OCI-LY7 (cell line): ENCODE data around the gene DLEU7. TPM values are rescaled to one million over a fixed set of nuclear protein-coding genes. Genes with fewer than 3 reads are reported as not detected.

ENCODE experiments used
- BruUV-seq: library from RNA; stranded (reverse); fragments of 400-500 nt; replicated peaks from 2 replicates; lab custom pipeline; 2021; lab: Mats Ljungman, UMichigan
- CTCF ChIA-PET: fragments of 300-600 bp; sonication (Branson Sonifier 250); formaldehyde crosslinking; loops from one replicate; lab custom pipeline; 2022; ENCODE audit warnings: antibody characterized with exemption; ENCODE audit not compliant: unreplicated experiment; lab: Charles Lee
- POLR2A ChIA-PET: fragments of 300-600 bp; sonication (Branson Sonifier 250); formaldehyde crosslinking; loops from one replicate; lab custom pipeline; 2022; ENCODE audit warnings: antibody characterized with exemption; lab: Charles Lee
- DNase-seq: peaks from one replicate; pipeline ENCODE4 v3.0.0-alpha.2; 2015; ENCODE audit warnings: low spot score
- H2AFZ ChIP-seq: fragments of 200-600 bp; sonication (generic), shearing (Covaris generic); 2 replicates; pipeline ENCODE4 v1.6.1; 2014; ENCODE audit warnings: mild to moderate bottlenecking, antibody characterized with exemption, low read length, moderate library complexity
- H3K27ac ChIP-seq: fragments of 200-600 bp; sonication (generic); 2 replicates; pipeline ENCODE4 v1.5.1; 2014; ENCODE audit warnings: mixed run types, low read depth, mild to moderate bottlenecking, moderate library complexity, low read length, inconsistent platforms; ENCODE audit not compliant: poor library complexity, severe bottlenecking
- H3K36me3 ChIP-seq: fragments of 200-600 bp; sonication (generic); 2 replicates; pipeline ENCODE4 v1.6.1; 2014; ENCODE audit warnings: mild to moderate bottlenecking, antibody characterized with exemption, low read length, moderate library complexity, mixed read lengths; ENCODE audit not compliant: insufficient read depth
- H3K4me1 ChIP-seq: fragments of 200-600 bp; sonication (generic); 2 replicates; pipeline ENCODE4 v1.5.1; 2014; ENCODE audit warnings: mild to moderate bottlenecking, low read length; ENCODE audit not compliant: insufficient read depth, poor library complexity, severe bottlenecking
- H3K4me2 ChIP-seq: fragments of 200-600 bp; sonication (generic); 2 replicates; pipeline ENCODE4 v1.6.1; 2014; ENCODE audit warnings: mild to moderate bottlenecking, low read length
- H3K4me3 ChIP-seq: fragments of 200-600 bp; sonication (generic); 2 replicates; pipeline ENCODE4 v1.5.1; 2014; ENCODE audit warnings: mild to moderate bottlenecking, low read depth, low read length; ENCODE audit not compliant: poor library complexity, severe bottlenecking
- H3K79me2 ChIP-seq: fragments of 200-600 bp; sonication (generic); 2 replicates; pipeline ENCODE4 v1.6.1; 2016; ENCODE audit warnings: low read depth, mild to moderate bottlenecking, low read length, moderate library complexity, mixed read lengths; ENCODE audit not compliant: insufficient read depth
- H3K9me2 ChIP-seq: fragments of 200-600 bp; sonication (generic); 2 replicates; pipeline ENCODE4 v1.6.1; 2016; ENCODE audit warnings: mild to moderate bottlenecking, low read length, mixed read lengths; ENCODE audit not compliant: insufficient read depth
- H3K9me3 ChIP-seq: fragments of 200-600 bp; sonication (generic); 2 replicates; pipeline ENCODE4 v1.6.1; 2014; ENCODE audit warnings: mild to moderate bottlenecking, mixed run types, low read length, mixed read lengths
- H4K20me1 ChIP-seq: fragments of 200-600 bp; sonication (generic); 2 replicates; pipeline ENCODE4 v1.6.1; 2014; ENCODE audit warnings: mild to moderate bottlenecking, antibody characterized with exemption, low read length, moderate library complexity, mixed read lengths; ENCODE audit not compliant: insufficient read depth
- EZH2phosphoT487 ChIP-seq: fragments of 200-600 bp; sonication (generic); IDR thresholded peaks from 2 replicates; pipeline ENCODE4 v1.6.1; 2018; ENCODE audit warnings: low read depth, borderline replicate concordance, mild to moderate bottlenecking, mixed run types, antibody characterized with exemption, low read length, moderate library complexity, mixed read lengths
- intact Hi-C: fragments of 100-400 bp; cut with micrococcal nuclease; formaldehyde crosslinking; loops from one replicate; pipeline ENCODE4 v1.10.0; 2022; ENCODE audit not compliant: unreplicated experiment
- total RNA-seq, 2 experiments: library from RNA; depleted of rRNA in 1 of 2; stranded (reverse); fragments of >200 nt in 1 of 2; shearing (Covaris generic) in 1 of 2; gene quantifications; 2 replicates each; pipeline ENCODE4 v1.2.3, GENCODE V29; 2014 to 2022
- TF ChIP-seq, protein P1 (sequence below): fragments of 200-600 bp; sonication (generic); conservative IDR thresholded peaks from 2 replicates; pipeline ENCODE4 v1.5.1; 2014; ENCODE audit warnings: mild to moderate bottlenecking, antibody characterized with exemption, low read length, moderate library complexity, mixed read lengths

The DLEU7 gene
- total RNA-seq, 2 experiments from 2014 or later: not detected

GRCh38 chr13:50866817-50867636, 23.5 kb upstream of the DLEU7 start:
- no peak for DNase-seq
- no peak for TF ChIP-seq EZH2phosphoT487
- TF ChIP-seq, protein P1, sequence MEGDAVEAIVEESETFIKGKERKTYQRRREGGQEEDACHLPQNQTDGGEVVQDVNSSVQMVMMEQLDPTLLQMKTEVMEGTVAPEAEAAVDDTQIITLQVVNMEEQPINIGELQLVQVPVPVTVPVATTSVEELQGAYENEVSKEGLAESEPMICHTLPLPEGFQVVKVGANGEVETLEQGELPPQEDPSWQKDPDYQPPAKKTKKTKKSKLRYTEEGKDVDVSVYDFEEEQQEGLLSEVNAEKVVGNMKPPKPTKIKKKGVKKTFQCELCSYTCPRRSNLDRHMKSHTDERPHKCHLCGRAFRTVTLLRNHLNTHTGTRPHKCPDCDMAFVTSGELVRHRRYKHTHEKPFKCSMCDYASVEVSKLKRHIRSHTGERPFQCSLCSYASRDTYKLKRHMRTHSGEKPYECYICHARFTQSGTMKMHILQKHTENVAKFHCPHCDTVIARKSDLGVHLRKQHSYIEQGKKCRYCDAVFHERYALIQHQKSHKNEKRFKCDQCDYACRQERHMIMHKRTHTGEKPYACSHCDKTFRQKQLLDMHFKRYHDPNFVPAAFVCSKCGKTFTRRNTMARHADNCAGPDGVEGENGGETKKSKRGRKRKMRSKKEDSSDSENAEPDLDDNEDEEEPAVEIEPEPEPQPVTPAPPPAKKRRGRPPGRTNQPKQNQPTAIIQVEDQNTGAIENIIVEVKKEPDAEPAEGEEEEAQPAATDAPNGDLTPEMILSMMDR: no peak
- BruUV-seq: no TSS peak
- Histone ChIP-seq H3K9me2 (no peaks in the 10 kb centered on the region), H3K4me3 (no peak overlapping the region), H3K36me3 (no peaks in the 10 kb centered on the region), H3K4me2 (no peak overlapping the region), H3K27ac (no peak overlapping the region), H3K9me3 (peaks cover 18% of the 10 kb centered on the region; the same call in 1 of the 2 replicates), H3K4me1 (peaks cover 11% of the 10 kb centered on the region), H3K79me2 (no peaks in the 10 kb centered on the region), H2AFZ (peak overlapping the region; percentile 46), H4K20me1 (no peaks in the 10 kb centered on the region)
- intact Hi-C loops: no loop called here
- ChIA-PET POLR2A (interaction anchor here (0.6 kb wide), 1 partner anchor 36 kb away, joined by 3 read pairs; no protein-coding TSS in a partner anchor), CTCF (no interaction called here)

DNA sequence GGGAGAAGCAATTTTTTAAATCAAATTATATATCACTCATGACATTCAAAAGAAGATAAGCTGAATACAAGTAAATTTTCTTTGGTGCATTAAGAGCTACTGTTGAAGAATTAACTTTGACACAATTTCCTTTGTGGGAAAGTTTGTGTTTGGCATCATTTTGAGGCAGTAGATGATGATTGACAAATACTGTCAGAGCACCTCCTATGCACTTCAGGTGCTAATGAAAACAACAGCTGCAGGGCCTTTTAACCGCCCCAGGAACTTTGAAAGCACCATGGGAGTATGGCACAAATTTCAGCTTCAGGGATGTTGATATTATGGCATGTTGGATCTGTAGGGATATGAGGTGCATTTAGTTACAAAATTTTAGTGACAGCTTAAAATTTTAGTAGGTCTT, 21.0 kb upstream of the DLEU7 start:
- CTCF ChIA-PET: no interaction called here
- no TSS peak for BruUV-seq
- POLR2A ChIA-PET: interaction anchor here (0.5 to 2.4 kb wide), 8 partner anchors 11 to 1218 kb away, joined by 3 to 15 read pairs (median 3); no protein-coding TSS in a partner anchor

More for the DNA sequence above, 21.0 kb upstream of the DLEU7 start:
- H3K9me3 ChIP-seq: peaks cover 32% of the 10 kb centered on the region; the same call in 1 of the 2 replicates
- H3K9me2 ChIP-seq: no peaks in the 10 kb centered on the region
- H2AFZ ChIP-seq: no peak overlapping the region
- no peak for TF ChIP-seq EZH2phosphoT487
- TF ChIP-seq, protein P1: no peak
- H3K4me1 ChIP-seq: peaks cover 22% of the 10 kb centered on the region
- intact Hi-C loops: no loop called here
- no peak overlapping the region for H3K27ac ChIP-seq
- no peaks in the 10 kb centered on the region for H3K36me3 ChIP-seq
- no peak overlapping the region for H3K4me2 ChIP-seq
- peak; percentile 19 for DNase-seq
- H4K20me1 ChIP-seq: no peaks in the 10 kb centered on the region
- H3K4me3 ChIP-seq: no peak overlapping the region
- H3K79me2 ChIP-seq: no peaks in the 10 kb centered on the region
